GM12878 (cell line): ENCODE measurements around the gene ZNF180. TPM values are rescaled to one million over a fixed set of nuclear protein-coding genes. Genes with fewer than 3 reads are reported as not detected.

Source experiments
- ATAC-seq: fragments of 200-7000 bp; cut with Tn5 transposase; 3 replicates; pipeline ENCODE4 v1.9.1; 2020; ENCODE audit warnings: mild to moderate bottlenecking, moderate library complexity
- BruUV-seq: library from RNA; stranded (reverse); fragments of 400-500 nt; replicated peaks from 2 replicates; lab custom pipeline; 2021; lab: Mats Ljungman, UMichigan
- CTCF ChIA-PET: fragments of 300-600 bp; sonication (Branson Sonifier 250); formaldehyde crosslinking; extraction: SDS; loops from one replicate; lab custom pipeline; 2021; ENCODE audit warnings: inconsistent platforms; lab: Yijun Ruan, JAX
- POLR2A ChIA-PET: fragments of 350-600 bp; formaldehyde crosslinking; extraction: SDS; loops from one replicate; lab custom pipeline; 2021; ENCODE audit warnings: inconsistent platforms; lab: Charles Lee
- RAD21 ChIA-PET: fragments of 300-600 bp; sonication (Branson Sonifier 250); formaldehyde crosslinking; loops from one replicate; lab custom pipeline; 2023; ENCODE audit warnings: antibody characterized with exemption; ENCODE audit not compliant: unreplicated experiment; lab: Charles Lee
- SMC1A ChIA-PET: fragments of 300-600 bp; sonication (Branson Sonifier 250); formaldehyde crosslinking; loops from one replicate; lab custom pipeline; 2023; ENCODE audit not compliant: unreplicated experiment, uncharacterized antibody; lab: Charles Lee
- DNase-seq: peaks from one replicate; pipeline ENCODE4 v3.0.0-alpha.2; 2011; ENCODE audit warnings: low read depth, low spot score
- FAIRE-seq: peaks from 3 replicates; lab custom pipeline; 2011; peaks lifted over from hg19 to GRCh38; lab: Jason Lieb, UNC
- H2AFZ ChIP-seq: 2 replicates; pipeline ENCODE4 v1.6.0; 2011; ENCODE audit warnings: low read depth, low read length, control low read depth; ENCODE audit not compliant: control insufficient read depth
- H3K27ac ChIP-seq: 2 replicates; pipeline ENCODE4 v1.5.1; 2011; ENCODE audit warnings: control low read depth; ENCODE audit not compliant: control insufficient read depth, insufficient read depth
- H3K27me3 ChIP-seq, 2 experiments: replicated peaks in 1 of 2; 2 replicates each; pipeline versions ENCODE4 v1.6.0 to v1.6.1; 2011; ENCODE audit warnings: low read length in 1 of 2; ENCODE audit not compliant: control insufficient read depth in 2 of 2, insufficient read depth in 2 of 2
- H3K36me3 ChIP-seq, 2 experiments: 2 replicates each; pipeline ENCODE4 v1.5.1; 2011; ENCODE audit warnings: low read length in 1 of 2; ENCODE audit not compliant: control insufficient read depth in 2 of 2, insufficient read depth in 2 of 2
- H3K4me1 ChIP-seq: 2 replicates; pipeline ENCODE4 v1.6.1; 2011; ENCODE audit warnings: mild to moderate bottlenecking, low read length, moderate library complexity, mixed read lengths; ENCODE audit not compliant: control insufficient read depth, insufficient read depth
- H3K4me2 ChIP-seq: 2 replicates; pipeline ENCODE4 v1.6.0; 2011; ENCODE audit warnings: control low read depth; ENCODE audit not compliant: control insufficient read depth, insufficient read depth
- H3K4me3 ChIP-seq: fragments of 200-600 bp; sonication (generic); 2 replicates; pipeline ENCODE4 v1.5.1; 2016
- H3K79me2 ChIP-seq: 2 replicates; pipeline ENCODE4 v1.6.0; 2011; ENCODE audit warnings: low read length; ENCODE audit not compliant: control insufficient read depth, insufficient read depth
- H3K9ac ChIP-seq: 2 replicates; pipeline ENCODE4 v1.8.0; 2011; ENCODE audit warnings: low read length, control low read depth, mixed read lengths; ENCODE audit not compliant: control insufficient read depth, insufficient read depth
- H3K9me3 ChIP-seq: replicated peaks from 3 replicates; pipeline ENCODE4 v1.5.1; 2011; ENCODE audit warnings: mild to moderate bottlenecking, low read length; ENCODE audit not compliant: control insufficient read depth, insufficient read depth
- H4K20me1 ChIP-seq: 2 replicates; pipeline ENCODE4 v1.6.0; 2011; ENCODE audit not compliant: control insufficient read depth, insufficient read depth
- BMI1 ChIP-seq: fragments of 450-650 bp; IDR thresholded peaks from 2 replicates; pipeline ENCODE4 v1.6.1; 2016; ENCODE audit warnings: mild to moderate bottlenecking, moderate library complexity, borderline replicate concordance
- CREB1 ChIP-seq: IDR thresholded peaks from 2 replicates; pipeline ENCODE4 v1.6.1; 2012; ENCODE audit warnings: low read depth, mild to moderate bottlenecking, inconsistent platforms
- E4F1 ChIP-seq: fragments of 450-650 bp; IDR thresholded peaks from 2 replicates; pipeline ENCODE4 v1.6.1; 2018; ENCODE audit warnings: borderline replicate concordance, mild to moderate bottlenecking; ENCODE audit not compliant: partially characterized antibody
- HDAC2 ChIP-seq: fragments of 200-600 bp; sonication (generic); IDR thresholded peaks from 2 replicates; pipeline ENCODE4 v1.6.1; 2017
- IRF4 ChIP-seq: IDR thresholded peaks from 2 replicates; pipeline ENCODE4 v1.6.1; 2011; ENCODE audit warnings: low read depth, low read length
- RELA ChIP-seq: fragments of 450-650 bp; IDR thresholded peaks from 2 replicates; pipeline ENCODE4 v1.8.0; 2014; ENCODE audit warnings: borderline replicate concordance; ENCODE audit not compliant: partially characterized antibody
- SMAD1 ChIP-seq: fragments of 450-650 bp; IDR thresholded peaks from 2 replicates; pipeline ENCODE4 v1.6.1; 2018; ENCODE audit warnings: mild to moderate bottlenecking, low read depth; ENCODE audit not compliant: partially characterized antibody
- SREBF2 ChIP-seq: IDR thresholded peaks from 2 replicates; pipeline ENCODE4 v1.6.1; 2012; ENCODE audit warnings: mild to moderate bottlenecking, low read length
- ZBTB33 ChIP-seq: fragments of 450-650 bp; IDR thresholded peaks from 2 replicates; pipeline ENCODE4 v1.6.1; 2017; ENCODE audit warnings: mild to moderate bottlenecking
- WGBS: methylation state at CpG from one replicate; pipeline ENCODE4 v1.1.6; 2016; ENCODE audit warnings: low lambda C conversion rate; ENCODE audit not compliant: insufficient replicate concordance, insufficient coverage; ENCODE audit errors: missing lambda C conversion rate; 5-methylcytosine and 5-hydroxymethylcytosine counted together
- in situ Hi-C: fragments of 300-500 bp; cut with MboI; formaldehyde crosslinking; loops from 9 replicates; pipeline ENCODE4 v1.14.3; 2018; ENCODE audit warnings: mixed read lengths
- intact Hi-C: fragments of 100-400 bp; cut with micrococcal nuclease; formaldehyde crosslinking; loops from one replicate; pipeline ENCODE4 v1.14.2; 2022; ENCODE audit not compliant: unreplicated experiment
- polyA plus RNA-seq, 11 experiments: library from polyadenylated mRNA; depleted of rRNA in 4 of 11; unstranded in 6 of 11; stranded (reverse) in 5 of 11; fragments of >200 nt; fragmentation: Nextera tagmentation in 4 of 11; fragmentation: Illumina TruSeq in 1 of 11; extraction: Ambion mirVana in 4 of 11; extraction: Trizol in 1 of 11; gene quantifications; 1 replicate in 1 of 11; 2 replicates in 10 of 11; pipeline versions ENCODE4 v1.2.1 to v1.2.3, GENCODE V29; 2011 to 2016; ENCODE audit warnings: inconsistent platforms in 2 of 11, missing spikeins in 2 of 11, low read depth in 1 of 11
- total RNA-seq, 4 experiments: library from RNA; depleted of rRNA in 3 of 4; stranded (reverse); fragments of >200 nt in 3 of 4; fragmentation: Illumina TruSeq in 1 of 4; extraction: Trizol in 1 of 4; gene quantifications; 2 replicates each; pipeline versions ENCODE4 v1.2.1 to v1.2.3, GENCODE V29; 2013 to 2021

The ZNF180 gene
- total and polyA plus RNA-seq, 10 of the 15 experiments (the other 5 are each of a cell fraction or from before 2014, with no cell fraction given) = 1.6 to 9.0 (median 5.5) TPM

GRCh38 chr19:44521370-44521769, 21.0 kb upstream of the ZNF180 start (continued):
- TF ChIP-seq ZBTB33 = no peak
- TF ChIP-seq SMAD1 = no peak
- TF ChIP-seq SREBF2 = no peak
- no peak for TF ChIP-seq CREB1
- TF ChIP-seq E4F1 = no peak
- TF ChIP-seq RELA = no peak
- no peak for TF ChIP-seq HDAC2
- TF ChIP-seq, all 136 proteins: peak for 0

DNA sequence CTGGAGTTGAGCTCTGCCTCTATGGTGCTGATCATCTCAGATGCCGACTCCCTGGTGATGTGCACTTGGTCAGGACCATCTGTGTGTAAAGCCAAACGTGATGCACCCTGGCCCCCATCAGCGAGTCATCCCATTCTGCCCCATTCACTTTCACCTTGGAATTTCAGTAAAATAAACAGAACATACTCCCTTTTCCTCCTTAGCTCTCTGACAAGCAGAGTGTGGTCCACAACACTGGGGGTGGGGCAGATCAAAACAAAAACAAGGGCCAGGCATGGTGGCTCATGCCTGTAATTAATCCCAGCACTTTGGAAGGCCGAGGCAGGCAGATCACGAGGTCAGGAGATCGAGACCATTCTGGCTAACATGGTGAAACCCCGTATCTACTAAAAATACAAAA, 16.8 kb upstream of the ZNF180 start:
- no peaks in the 10 kb centered on the region for H4K20me1 ChIP-seq
- ChIA-PET SMC1A (no interaction called here), CTCF (no interaction called here), RAD21 (no interaction called here)
- H3K4me3 ChIP-seq = no peak overlapping the region
- intact Hi-C loops = no loop called here
- no peaks in the 10 kb centered on the region; the same call in 2 of the 3 replicates for H3K9me3 ChIP-seq
- ATAC-seq = no peak
- H3K27ac ChIP-seq = no peak overlapping the region
- BruUV-seq = no TSS peak
- no peak overlapping the region for H3K9ac ChIP-seq
- H3K36me3 ChIP-seq = no peaks in the 10 kb centered on the region
- no peaks in the 10 kb centered on the region for H3K79me2 ChIP-seq
- TF ChIP-seq IRF4 (no peak), BMI1 (no peak)
- TF ChIP-seq, all 136 proteins: peak for 0
- no peaks in the 10 kb centered on the region for H3K27me3 ChIP-seq
- H3K4me2 ChIP-seq = no peak overlapping the region
- no peaks in the 10 kb centered on the region for H3K4me1 ChIP-seq
- whole genome bisulfite sequencing = 30% methylated on average over 7 of the region's 7 CpGs
- FAIRE-seq (no peak), DNase-seq (no peak)
- POLR2A ChIA-PET = no interaction called here
- in situ Hi-C loops = no loop called here
- H2AFZ ChIP-seq = no peak overlapping the region
